Natural killer cell (primary cell): ENCODE data around the gene AKAP7. TPM values are rescaled to one million over a fixed set of nuclear protein-coding genes. Genes with fewer than 3 reads are reported as not detected.
A peak's percentile ranks its signal among the peaks of the same experiment; 100 is the strongest.

Source experiments
- ATAC-seq, 3 donors: fragments of 150-1000 bp in 2 of 3; fragments of 200-7000 bp in 1 of 3; cut with Tn5 transposase; 1 replicate in 1 of 3; 2 replicates in 2 of 3; pipeline ENCODE4 v1.10.0; 2021; ENCODE audit warnings: mild to moderate bottlenecking in 2 of 3, moderate library complexity in 2 of 3
- DNase-seq, 2 donors: peaks; one replicate each; pipeline versions ENCODE4 v3.0.0 to v3.0.0-alpha.2; 2013 to 2021; ENCODE audit warnings: mixed read lengths in 1 of 2
- H3K27ac ChIP-seq: one replicate; pipeline ENCODE4 v1.5.1; 2013; ENCODE audit warnings: mild to moderate bottlenecking, low read length
- H3K27me3 ChIP-seq: one replicate; pipeline ENCODE4 v1.6.1; 2013; ENCODE audit warnings: low read length; ENCODE audit not compliant: control insufficient read depth, insufficient read depth
- H3K36me3 ChIP-seq: one replicate; pipeline ENCODE4 v1.6.1; 2013; ENCODE audit warnings: low read length; ENCODE audit not compliant: control insufficient read depth, insufficient read depth
- H3K4me1 ChIP-seq: one replicate; pipeline ENCODE4 v1.6.1; 2013; ENCODE audit warnings: low read length; ENCODE audit not compliant: control insufficient read depth, insufficient read depth
- H3K4me3 ChIP-seq: one replicate; pipeline ENCODE4 v1.5.1; 2013; ENCODE audit warnings: low read length
- H3K9me3 ChIP-seq: one replicate; pipeline ENCODE4 v1.6.1; 2013; ENCODE audit warnings: low read length; ENCODE audit not compliant: control insufficient read depth, insufficient read depth
- H3K27ac Mint-ChIP-seq, 2 donors: one replicate each; pipeline ENCODE4 v1.8.0; 2022; ENCODE audit warnings: mild to moderate bottlenecking in 2 of 2, mixed read lengths in 2 of 2, moderate library complexity in 1 of 2
- H3K27me3 Mint-ChIP-seq, 2 donors: one replicate each; pipeline ENCODE4 v1.8.0; 2022; ENCODE audit warnings: low read depth in 2 of 2, mixed read lengths in 2 of 2
- H3K36me3 Mint-ChIP-seq: one replicate; pipeline ENCODE4 v1.8.0; 2022; ENCODE audit warnings: mixed read lengths
- H3K4me1 Mint-ChIP-seq, 2 donors: one replicate each; pipeline ENCODE4 v1.8.0; 2022; ENCODE audit warnings: mixed read lengths in 2 of 2
- H3K4me3 Mint-ChIP-seq: one replicate; pipeline ENCODE4 v1.8.0; 2022; ENCODE audit warnings: mild to moderate bottlenecking, moderate library complexity, mixed read lengths
- H3K9me3 Mint-ChIP-seq, 2 donors: one replicate each; pipeline ENCODE4 v1.8.0; 2022; ENCODE audit warnings: mixed read lengths in 2 of 2
- CTCF ChIP-seq: fragments of 200-600 bp; IDR thresholded peaks from one replicate; pipeline ENCODE4 v1.8.0; 2022; ENCODE audit warnings: antibody characterized with exemption
- WGBS: methylation state at CpG from one replicate; pipeline ENCODE4 v1.1.7; 2013; ENCODE audit warnings: missing lambda C conversion rate; ENCODE audit not compliant: insufficient coverage; 5-methylcytosine and 5-hydroxymethylcytosine counted together
- intact Hi-C: fragments of 100-400 bp; cut with micrococcal nuclease; formaldehyde crosslinking; loops from one replicate; pipeline ENCODE4 v1.14.2; 2022
- total RNA-seq, 4 donors: library from RNA; stranded (reverse); fragments of 120-200 nt in 1 of 4; gene quantifications; one replicate each; pipeline versions ENCODE4 v1.2.3 to v1.2.4, GENCODE V29; 2013 to 2022

AKAP7 gene
- total RNA-seq, 3 donors from 2014 or later (not counting 1 experiment from before 2014, with no cell fraction given), result 13.5 to 21.0 (median 14.7) TPM

- Mint-ChIP-seq H3K27ac (peak overlapping the region; percentile 65 to 89), H3K4me1 (peaks cover 9 to 11% of the 10 kb centered on the region in 2 donors), H3K36me3 (no peaks in the 10 kb centered on the region), H3K27me3 (no peaks in the 10 kb centered on the region), H3K4me3 (peak overlapping the region; percentile 87), H3K9me3 (no peaks in the 10 kb centered on the region)
- TF ChIP-seq CTCF, result peak; percentile 53
- Histone ChIP-seq H3K4me3 (no peak overlapping the region), H3K4me1 (peaks cover 8% of the 10 kb centered on the region), H3K27me3 (no peaks in the 10 kb centered on the region), H3K9me3 (no peaks in the 10 kb centered on the region), H3K27ac (no peak overlapping the region), H3K36me3 (no peaks in the 10 kb centered on the region)
- intact Hi-C loops, result loop anchor here (1.0 kb wide), 1 partner anchor 351 kb away; no protein-coding TSS in a partner anchor
- peak in 1 of 2 donors; percentile 65 for DNase-seq
- 18% methylated on average over 5 of the region's 5 CpGs for WGBS
- ATAC-seq, result peak; percentile 68 to 94 (median 86)
Observed at GRCh38 chr6:131182991-131183425, 47.7 kb downstream of the AKAP7 start.

GRCh38 chr6:131183427-131184095, 48.3 kb downstream of the AKAP7 start:
- Mint-ChIP-seq H3K36me3 (no peaks in the 10 kb centered on the region), H3K4me1 (peaks cover 9 to 11% of the 10 kb centered on the region in 2 donors), H3K27me3 (no peaks in the 10 kb centered on the region), H3K27ac (peak overlapping the region; percentile 65 to 89), H3K9me3 (no peaks in the 10 kb centered on the region), H3K4me3 (no peak overlapping the region)
- Histone ChIP-seq H3K27ac (no peak overlapping the region), H3K36me3 (no peaks in the 10 kb centered on the region), H3K4me3 (no peak overlapping the region), H3K4me1 (peaks cover 8% of the 10 kb centered on the region), H3K9me3 (no peaks in the 10 kb centered on the region), H3K27me3 (no peaks in the 10 kb centered on the region)
- ATAC-seq (no peak), DNase-seq (no peak)
- no peak for TF ChIP-seq CTCF
- 92% methylated on average over 5 of the region's 5 CpGs for WGBS
- intact Hi-C loops, result loop anchor here (1.0 kb wide), 1 partner anchor 351 kb away; no protein-coding TSS in a partner anchor

- no peaks in the 10 kb centered on the region for H3K27me3 Mint-ChIP-seq
- H3K9me3 Mint-ChIP-seq, result peaks cover 0 to 5% of the 10 kb centered on the region in 2 donors
- DNase-seq (no peak), ATAC-seq (no peak)
- Histone ChIP-seq H3K9me3 (no peaks in the 10 kb centered on the region), H3K27ac (no peak overlapping the region), H3K27me3 (no peaks in the 10 kb centered on the region), H3K36me3 (no peaks in the 10 kb centered on the region), H3K4me1 (no peaks in the 10 kb centered on the region), H3K4me3 (no peak overlapping the region)
- H3K4me1 Mint-ChIP-seq, result peaks cover 5 to 6% of the 10 kb centered on the region in 2 donors
- peaks cover 23% of the 10 kb centered on the region for H3K36me3 Mint-ChIP-seq
- TF ChIP-seq CTCF, result no peak
- intact Hi-C loops, result loop anchor here (10.0 kb wide), 2 partner anchors 93 to 433 kb away; partner anchors contain the start of gene MED23
- H3K27ac Mint-ChIP-seq, result no peak overlapping the region
- 93% methylated on average over 3 of the region's 3 CpGs for WGBS
- H3K4me3 Mint-ChIP-seq, result no peak overlapping the region
Observed at GRCh38 chr6:131191590-131191989, 56.3 kb downstream of the AKAP7 start.
